ENCODE results near the gene TRIM61.
"Not testable (repeated sequence)": the region's sequence is repeated elsewhere in the genome, so short reads cannot be mapped to it uniquely, and the experiment has no call there.

GRCh38 chr4:165025782-165026181 is 48.3 kb upstream of the TRIM61 start:
- TF ChIP-seq EZH2, CTCF, EZH2phosphoT487 (IDR thresholded peaks at IDR 0.05): not testable (repeated sequence)
